Thyroid gland (tissue), 4 donors: ENCODE results near the gene C6orf132.

ENCODE experiments used
- POLR2A ChIP-seq, 2 donors: fragments of 450-650 bp; IDR thresholded peaks; one replicate each; pipeline ENCODE4 v1.6.1; 2017; ENCODE audit warnings: antibody characterized with exemption in 2 of 2, mild to moderate bottlenecking in 2 of 2, moderate library complexity in 1 of 2
- TF ChIP-seq, protein P1 (sequence below), 6 experiments: fragments of 200-600 bp in 3 of 6; fragments of 450-650 bp in 3 of 6; sonication (generic) in 3 of 6; IDR thresholded peaks; one replicate each; pipeline ENCODE4 v1.5.1; 2016 to 2019; ENCODE audit warnings: antibody characterized with exemption in 6 of 6, mild to moderate bottlenecking in 2 of 6, inconsistent platforms in 1 of 6, moderate library complexity in 1 of 6

GRCh38 chr6:42158631-42159030, 16.2 kb upstream of the C6orf132 start:
- no peak for TF ChIP-seq POLR2A (IDR thresholded peaks at IDR 0.05)
- TF ChIP-seq, protein P1, sequence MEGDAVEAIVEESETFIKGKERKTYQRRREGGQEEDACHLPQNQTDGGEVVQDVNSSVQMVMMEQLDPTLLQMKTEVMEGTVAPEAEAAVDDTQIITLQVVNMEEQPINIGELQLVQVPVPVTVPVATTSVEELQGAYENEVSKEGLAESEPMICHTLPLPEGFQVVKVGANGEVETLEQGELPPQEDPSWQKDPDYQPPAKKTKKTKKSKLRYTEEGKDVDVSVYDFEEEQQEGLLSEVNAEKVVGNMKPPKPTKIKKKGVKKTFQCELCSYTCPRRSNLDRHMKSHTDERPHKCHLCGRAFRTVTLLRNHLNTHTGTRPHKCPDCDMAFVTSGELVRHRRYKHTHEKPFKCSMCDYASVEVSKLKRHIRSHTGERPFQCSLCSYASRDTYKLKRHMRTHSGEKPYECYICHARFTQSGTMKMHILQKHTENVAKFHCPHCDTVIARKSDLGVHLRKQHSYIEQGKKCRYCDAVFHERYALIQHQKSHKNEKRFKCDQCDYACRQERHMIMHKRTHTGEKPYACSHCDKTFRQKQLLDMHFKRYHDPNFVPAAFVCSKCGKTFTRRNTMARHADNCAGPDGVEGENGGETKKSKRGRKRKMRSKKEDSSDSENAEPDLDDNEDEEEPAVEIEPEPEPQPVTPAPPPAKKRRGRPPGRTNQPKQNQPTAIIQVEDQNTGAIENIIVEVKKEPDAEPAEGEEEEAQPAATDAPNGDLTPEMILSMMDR (IDR thresholded peaks at IDR 0.05): no peak
